ENCODE measurements around the gene HOXA4. TPM values are rescaled to one million over a fixed set of nuclear protein-coding genes. Genes with fewer than 3 reads are reported as not detected.
A peak's percentile ranks its signal among the peaks of the same experiment; 100 is the strongest.

The HOXA4 gene
- total and polyA plus RNA-seq, 2 of the 8 experiments (the other 6 are each of a cell fraction or from before 2014, with no cell fraction given), result not detected

DNA sequence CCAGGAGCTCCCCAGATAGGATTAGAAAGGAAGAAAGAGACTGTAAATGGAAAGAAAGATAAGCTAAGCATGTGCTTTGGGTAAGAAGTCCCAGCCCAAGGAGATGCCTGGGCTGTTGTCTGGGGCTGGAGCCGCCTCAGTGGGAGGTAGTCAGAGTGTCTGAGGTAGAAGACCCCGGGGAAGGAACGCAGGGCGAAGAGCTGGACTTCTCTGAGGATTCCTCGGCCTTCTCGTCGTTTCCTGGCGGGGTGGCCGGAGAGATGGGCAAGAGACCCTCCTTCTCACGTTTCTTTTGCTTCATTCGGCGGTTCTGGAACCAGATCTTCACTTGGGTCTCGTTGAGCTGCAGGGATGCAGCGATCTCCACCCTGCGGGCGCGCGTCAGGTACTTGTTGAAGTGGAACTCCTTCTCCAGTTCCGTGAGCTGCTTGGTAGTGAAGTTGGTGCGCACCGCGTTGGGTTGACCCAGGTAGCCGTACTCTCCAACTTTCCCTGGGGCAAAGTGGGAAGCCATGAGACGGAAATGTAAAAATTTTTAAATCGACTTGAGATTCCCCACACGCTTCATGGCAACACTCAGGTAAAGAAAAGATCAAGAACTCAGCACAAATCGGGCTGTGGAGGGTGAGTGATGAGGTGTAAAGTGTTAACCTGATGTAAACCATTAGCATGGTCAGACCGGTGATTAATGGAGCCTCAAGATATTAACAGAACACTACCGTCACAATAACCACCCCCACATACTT lies 36.1 kb downstream of the HOXA4 start:
- no peak overlapping the region for H3K14ac ChIP-seq (ENCODE audit: insufficient read length)
- no peak for FAIRE-seq
- H3K36me3 ChIP-seq (ENCODE audit: control insufficient read depth in 2 of 4, insufficient read depth in 4 of 4, low read length in 3 of 4), result no peaks in the 10 kb centered on the region; a peak in 1 of 8 replicates
- H2BK5ac ChIP-seq (ENCODE audit: low read depth, low read length), result no peak overlapping the region
- no peak overlapping the region for H2AK5ac ChIP-seq (ENCODE audit: low read depth, low read length)
- no peak overlapping the region for H3K23ac ChIP-seq (ENCODE audit: insufficient read length)
- H2AFZ ChIP-seq (ENCODE audit: low read length), result no peak overlapping the region
- H4K5ac ChIP-seq (ENCODE audit: insufficient read length, low read depth, low read length), result no peak overlapping the region
- peaks cover 15 to 32% of the 10 kb centered on the region in 2 experiments for H4K20me1 ChIP-seq (replicated peaks in 1 of 2; ENCODE audit: control insufficient read depth in 1 of 2, insufficient read depth in 2 of 2, low read length in 2 of 2)
- H3K23me2 ChIP-seq (ENCODE audit: low read depth, low read length), result peaks cover 5% of the 10 kb centered on the region; the same call in 1 of the 2 replicates
- H3K4me1 ChIP-seq (replicated peaks in 1 of 4; ENCODE audit: control insufficient read depth in 3 of 4, insufficient read depth in 4 of 4, low read length in 3 of 4), result peaks cover 2 to 24% (median 13%) of the 10 kb centered on the region in 4 experiments
- no peak overlapping the region for H3K56ac ChIP-seq (replicated peaks; ENCODE audit: insufficient read length, low read depth, low read length)
- no peaks in the 10 kb centered on the region for H3K9me3 ChIP-seq (ENCODE audit: insufficient read depth in 2 of 2, low read depth in 1 of 2, low read length in 1 of 2)
- H3K27ac ChIP-seq (ENCODE audit: low read depth, low read length), result no peak overlapping the region
- no peaks in the 10 kb centered on the region for H3K79me1 ChIP-seq (ENCODE audit: low read depth, low read length)
- H3K27me3 ChIP-seq (replicated peaks in 1 of 4; ENCODE audit: control insufficient read depth in 3 of 4, extremely low read depth in 1 of 4, insufficient read depth in 3 of 4, low read length in 3 of 4), result peaks cover 86 to 100% (median 96%) of the 10 kb centered on the region in 4 experiments
- no peak for DNase-seq (ENCODE audit: low read depth in 1 of 2, low spot score in 2 of 2)
- H3K79me2 ChIP-seq (ENCODE audit: control insufficient read depth in 1 of 2, insufficient read depth in 2 of 2, low read length in 2 of 2), result no peaks in the 10 kb centered on the region
- H2BK15ac ChIP-seq (ENCODE audit: low read length), result no peak overlapping the region
- H3K9ac ChIP-seq (replicated peaks in 1 of 4; ENCODE audit: extremely low read depth in 1 of 4, low read depth in 3 of 4, low read length in 3 of 4), result no peak overlapping the region
- no peak overlapping the region for H3K4ac ChIP-seq (replicated peaks; ENCODE audit: insufficient read length, low read depth, low read length)
- WGBS, 2 experiments (ENCODE audit: extremely low coverage in 1 of 2, insufficient coverage in 1 of 2, insufficient read length in 1 of 2, insufficient replicate concordance in 2 of 2, low coverage in 1 of 2, low lambda C conversion rate in 2 of 2, missing lambda C conversion rate in 1 of 2), result 13% methylated on average over 24 of the region's 29 CpGs; no CpG with 5 or more reads in 1 of the 2 experiments
- H3K4me3 ChIP-seq (ENCODE audit: extremely low read depth in 1 of 4, insufficient read depth in 2 of 4, low read depth in 3 of 4, low read length in 4 of 4), result no peak overlapping the region
- no peak overlapping the region for H2BK20ac ChIP-seq (ENCODE audit: low read length)
- ChIA-PET POLR2A (ENCODE audit: partially characterized antibody) (interaction anchor here (0.8 kb wide), 1 partner anchor 10 kb away, joined by 3 read pairs; no protein-coding TSS in a partner anchor), CTCF (ENCODE audit: partially characterized antibody) (interaction anchor here (0.7 to 12.1 kb wide), 6 partner anchors 11 to 398 kb away, joined by 3 to 123 read pairs (median 4); partner anchors contain the start of genes HOXA5 and HOXA6)
- H2BK120ac ChIP-seq (replicated peaks; ENCODE audit: low read depth, low read length), result no peak overlapping the region
- no peak overlapping the region for H3K18ac ChIP-seq (ENCODE audit: extremely low read depth, low read length)
- no peak overlapping the region for H2BK12ac ChIP-seq (ENCODE audit: low read depth, low read length)
- no peak overlapping the region; a peak in 1 of 4 replicates for H3K4me2 ChIP-seq (ENCODE audit: insufficient read depth in 1 of 2, low read depth in 2 of 2, low read length in 2 of 2)
- no peak overlapping the region for H4K8ac ChIP-seq (ENCODE audit: extremely low read depth, insufficient read depth, low read length)
- H4K91ac ChIP-seq (replicated peaks; ENCODE audit: insufficient read length, low read length), result no peak overlapping the region
- no peak for TF ChIP-seq RFX5 (IDR thresholded peaks at IDR 0.05; ENCODE audit: borderline replicate concordance, low read depth, low read length)
- TF ChIP-seq HDAC6 (IDR thresholded peaks at IDR 0.05; ENCODE audit: low read depth, low read length), result no peak
- no peak for TF ChIP-seq SP4 (IDR thresholded peaks at IDR 0.05; ENCODE audit: low read length)
- peak; percentile 92 for TF ChIP-seq EZH2 (IDR thresholded peaks at IDR 0.05; ENCODE audit: low read depth, low read length, severe bottlenecking)
- TF ChIP-seq NANOG (IDR thresholded peaks at IDR 0.05; ENCODE audit: insufficient read depth, low read depth, low read length, poor library complexity, severe bottlenecking), result no peak
- no peak for TF ChIP-seq CHD1 (IDR thresholded peaks at IDR 0.05; ENCODE audit: low read depth, low read length)
- no peak for TF ChIP-seq PHF8 (conservative IDR thresholded peaks at IDR 0.05; ENCODE audit: low read depth, low read length)
- no peak for TF ChIP-seq KDM5A (IDR thresholded peaks at IDR 0.05; ENCODE audit: low read length)
- TF ChIP-seq, protein P1, sequence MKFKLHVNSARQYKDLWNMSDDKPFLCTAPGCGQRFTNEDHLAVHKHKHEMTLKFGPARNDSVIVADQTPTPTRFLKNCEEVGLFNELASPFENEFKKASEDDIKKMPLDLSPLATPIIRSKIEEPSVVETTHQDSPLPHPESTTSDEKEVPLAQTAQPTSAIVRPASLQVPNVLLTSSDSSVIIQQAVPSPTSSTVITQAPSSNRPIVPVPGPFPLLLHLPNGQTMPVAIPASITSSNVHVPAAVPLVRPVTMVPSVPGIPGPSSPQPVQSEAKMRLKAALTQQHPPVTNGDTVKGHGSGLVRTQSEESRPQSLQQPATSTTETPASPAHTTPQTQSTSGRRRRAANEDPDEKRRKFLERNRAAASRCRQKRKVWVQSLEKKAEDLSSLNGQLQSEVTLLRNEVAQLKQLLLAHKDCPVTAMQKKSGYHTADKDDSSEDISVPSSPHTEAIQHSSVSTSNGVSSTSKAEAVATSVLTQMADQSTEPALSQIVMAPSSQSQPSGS (IDR thresholded peaks at IDR 0.05; ENCODE audit: low read length), result no peak
- peak; percentile 66 for TF ChIP-seq RNF2 (IDR thresholded peaks at IDR 0.05; ENCODE audit: borderline replicate concordance, low read depth, low read length, missing control alignments, poor library complexity, severe bottlenecking)
